Choroid plexus epithelial cell (primary cell): ENCODE results near the gene TRANK1.

ENCODE experiments used
- DNase-seq: peaks from one replicate; pipeline ENCODE4 v3.0.0-alpha.2; 2010; ENCODE audit warnings: low read depth
- H3K4me3 ChIP-seq: 2 replicates; pipeline ENCODE4 v1.5.1; 2011; ENCODE audit warnings: low read depth, mild to moderate bottlenecking, control low read depth, low read length, moderate library complexity
- CTCF ChIP-seq: conservative IDR thresholded peaks from 2 replicates; pipeline ENCODE4 v1.5.1; 2011; ENCODE audit warnings: low read depth, mild to moderate bottlenecking, control low read depth, inconsistent platforms, low read length, moderate library complexity

Gene TRANK1

GRCh38 chr3:36918050-36918449, 26.8 kb downstream of the TRANK1 start:
- H3K4me3 ChIP-seq, result no peak overlapping the region
- no peak for TF ChIP-seq CTCF
- no peak for DNase-seq

- no peak overlapping the region for H3K4me3 ChIP-seq
- no peak for TF ChIP-seq CTCF
- DNase-seq, result peak; percentile 92
Observed at GRCh38 chr3:36911990-36912804, 32.7 kb downstream of the TRANK1 start.

GRCh38 chr3:36909666-36910065, 35.2 kb downstream of the TRANK1 start:
- TF ChIP-seq CTCF, result no peak
- no peak overlapping the region for H3K4me3 ChIP-seq
- no peak for DNase-seq

- no peak overlapping the region for H3K4me3 ChIP-seq
- TF ChIP-seq CTCF, result no peak
Observed at GRCh38 chr3:36909181-36909580, 35.7 kb downstream of the TRANK1 start.

GRCh38 chr3:36908647-36909180, 36.1 kb downstream of the TRANK1 start:
- DNase-seq, result no peak
- H3K4me3 ChIP-seq, result peak overlapping the region; percentile 56
- TF ChIP-seq CTCF, result no peak

More at GRCh38 chr3:36909181-36909580, 35.7 kb downstream of the TRANK1 start:
- no peak for DNase-seq

- peak; percentile 85 for DNase-seq
- TF ChIP-seq CTCF, result no peak
- H3K4me3 ChIP-seq, result peak overlapping the region; percentile 56
Observed at GRCh38 chr3:36907911-36908646, 36.8 kb downstream of the TRANK1 start.
